HG03457 (cell line): Measurements from ENCODE around the gene TMTC3.

ENCODE experiments used
- ATAC-seq: cut with Tn5 transposase; IDR thresholded peaks from one replicate; pipeline ENCODE4 v1.9.1; 2021; ENCODE audit warnings: moderate number of reproducible peaks; ENCODE audit not compliant: unreplicated experiment

Gene TMTC3

GRCh38 chr12:88223519-88223918 lies 81.4 kb downstream of the TMTC3 start:
- no peak for ATAC-seq

- no peak for ATAC-seq
Observed at GRCh38 chr12:88225776-88226175, 83.7 kb downstream of the TMTC3 start.

- ATAC-seq, result no peak
Observed at GRCh38 chr12:88227263-88227662, 85.2 kb downstream of the TMTC3 start.

GRCh38 chr12:88227871-88228270 lies 85.8 kb downstream of the TMTC3 start:
- no peak for ATAC-seq

- no peak for ATAC-seq
Observed at GRCh38 chr12:88228720-88229119, 86.6 kb downstream of the TMTC3 start.

- no peak for ATAC-seq
Observed at GRCh38 chr12:88230271-88230670, 88.2 kb downstream of the TMTC3 start.

GRCh38 chr12:88235183-88235833 lies 93.2 kb downstream of the TMTC3 start:
- no peak for ATAC-seq

- no peak for ATAC-seq
Observed at GRCh38 chr12:88237954-88238353, 95.8 kb downstream of the TMTC3 start.

GRCh38 chr12:88238406-88238805 lies 96.3 kb downstream of the TMTC3 start:
- no peak for ATAC-seq

- no peak for ATAC-seq
Observed at GRCh38 chr12:88241862-88242570, 99.9 kb downstream of the TMTC3 start.

GRCh38 chr12:88242571-88242925 lies 100.4 kb downstream of the TMTC3 start:
- ATAC-seq, result no peak

- ATAC-seq, result no peak
Observed at GRCh38 chr12:88242939-88243338, 100.8 kb downstream of the TMTC3 start.

GRCh38 chr12:88243982-88244381 lies 101.9 kb downstream of the TMTC3 start:
- no peak for ATAC-seq

GRCh38 chr12:88245905-88246304 lies 103.8 kb downstream of the TMTC3 start:
- ATAC-seq, result no peak

GRCh38 chr12:88247241-88247643 lies 105.1 kb downstream of the TMTC3 start:
- no peak for ATAC-seq

- ATAC-seq, result no peak
Observed at GRCh38 chr12:88248606-88249005, 106.5 kb downstream of the TMTC3 start.
